GM15510 (cell line): Measurements from ENCODE around the gene RNF141.

Source experiments
- POLR2A ChIP-seq: IDR thresholded peaks from 3 replicates; pipeline ENCODE4 v1.6.1; 2011; ENCODE audit warnings: borderline replicate concordance; ENCODE audit not compliant: insufficient read length; ENCODE audit errors: extremely low read depth

Gene RNF141

GRCh38 chr11:10519630-10520029 is 21.4 kb downstream of the RNF141 start:
- no peak for TF ChIP-seq POLR2A

GRCh38 chr11:10518891-10519290 is 22.1 kb downstream of the RNF141 start:
- TF ChIP-seq POLR2A = no peak

- no peak for TF ChIP-seq POLR2A
Measured at GRCh38 chr11:10518123-10518522, 22.9 kb downstream of the RNF141 start.

GRCh38 chr11:10515418-10515817 is 25.6 kb downstream of the RNF141 start:
- no peak for TF ChIP-seq POLR2A

- TF ChIP-seq POLR2A = no peak
Measured at GRCh38 chr11:10514709-10515108, 26.3 kb downstream of the RNF141 start.

GRCh38 chr11:10514202-10514601 is 26.8 kb downstream of the RNF141 start:
- TF ChIP-seq POLR2A = no peak

- TF ChIP-seq POLR2A = no peak
Measured at GRCh38 chr11:10511181-10511621, 29.8 kb downstream of the RNF141 start.

GRCh38 chr11:10506008-10506370 is 35.0 kb downstream of the RNF141 start:
- TF ChIP-seq POLR2A = no peak

- no peak for TF ChIP-seq POLR2A
Measured at GRCh38 chr11:10505278-10506007, 35.5 kb downstream of the RNF141 start.

- no peak for TF ChIP-seq POLR2A
Measured at GRCh38 chr11:10504490-10504889, 36.5 kb downstream of the RNF141 start.

GRCh38 chr11:10503777-10504480 is 37.1 kb downstream of the RNF141 start:
- no peak for TF ChIP-seq POLR2A

GRCh38 chr11:10503221-10503620 is 37.8 kb downstream of the RNF141 start:
- TF ChIP-seq POLR2A = no peak

GRCh38 chr11:10502770-10503169 is 38.2 kb downstream of the RNF141 start:
- no peak for TF ChIP-seq POLR2A

GRCh38 chr11:10502065-10502680 is 38.8 kb downstream of the RNF141 start:
- no peak for TF ChIP-seq POLR2A
